GM18867 (cell line): Measurements from ENCODE around the gene TRIP6.

ENCODE experiments used
- ATAC-seq: cut with Tn5 transposase; IDR thresholded peaks from one replicate; pipeline ENCODE4 v1.9.1; 2021; ENCODE audit warnings: mild to moderate bottlenecking, moderate library complexity; ENCODE audit not compliant: unreplicated experiment

The TRIP6 gene

DNA sequence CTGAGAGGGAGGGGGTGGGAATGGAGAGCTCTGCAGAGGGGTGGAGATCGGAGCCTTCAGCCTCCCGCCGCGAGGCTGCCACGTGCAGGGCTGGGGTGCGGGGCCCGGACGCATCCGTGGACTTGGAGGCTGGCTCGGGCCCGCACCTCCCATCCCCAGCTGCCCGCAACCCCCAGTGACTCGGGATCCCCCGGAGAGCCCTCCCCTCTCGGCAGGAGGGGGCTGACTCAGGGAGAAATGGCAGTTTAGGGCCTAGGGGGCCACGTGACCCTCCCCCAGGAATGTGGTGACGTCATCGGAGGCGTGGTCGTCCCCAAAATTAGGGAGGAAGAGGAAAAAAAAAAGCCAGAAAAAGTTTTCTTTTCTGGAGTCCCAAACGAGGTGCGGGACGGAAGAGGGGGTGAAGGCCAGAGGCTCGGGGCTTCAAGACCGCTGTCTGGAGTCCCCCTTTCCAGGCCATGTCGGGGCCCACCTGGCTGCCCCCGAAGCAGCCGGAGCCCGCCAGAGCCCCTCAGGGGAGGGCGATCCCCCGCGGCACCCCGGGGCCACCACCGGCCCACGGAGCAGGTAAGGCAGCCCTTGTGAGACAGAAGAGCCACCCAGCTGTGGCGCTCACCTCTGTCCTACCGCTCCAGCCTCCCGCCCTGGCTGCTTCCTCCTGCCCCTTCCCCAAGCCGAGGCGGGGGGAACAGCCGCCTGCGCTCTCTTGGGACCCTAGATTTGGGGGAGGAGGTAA lies at the start of gene TRIP6:
TRIP6 (plus strand) TSS at position 348 of the 736 bp plus-strand sequence; CDS start at position 459, 111 bp downstream.
- ATAC-seq, result no peak

DNA sequence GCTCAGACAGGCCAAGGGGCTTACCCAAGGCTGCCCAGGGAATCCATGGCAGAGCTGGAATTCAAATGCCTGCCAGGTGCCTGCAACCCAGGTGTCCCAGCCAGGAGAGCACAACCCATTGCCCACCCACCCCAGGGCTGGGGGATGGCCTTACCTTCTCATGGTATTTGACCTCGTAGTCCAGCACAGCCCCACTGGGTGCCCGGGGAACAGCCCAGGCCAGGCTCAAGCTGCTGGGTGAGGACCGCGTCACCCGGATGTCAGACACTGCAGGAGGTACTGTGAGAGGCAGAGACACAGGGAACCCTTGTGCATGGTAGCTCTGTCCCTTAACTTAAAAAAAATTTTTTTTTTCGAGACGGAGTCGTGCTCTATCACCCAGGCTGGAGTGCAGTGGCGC lies 48.8 kb upstream of the TRIP6 start:
- no peak for ATAC-seq

DNA sequence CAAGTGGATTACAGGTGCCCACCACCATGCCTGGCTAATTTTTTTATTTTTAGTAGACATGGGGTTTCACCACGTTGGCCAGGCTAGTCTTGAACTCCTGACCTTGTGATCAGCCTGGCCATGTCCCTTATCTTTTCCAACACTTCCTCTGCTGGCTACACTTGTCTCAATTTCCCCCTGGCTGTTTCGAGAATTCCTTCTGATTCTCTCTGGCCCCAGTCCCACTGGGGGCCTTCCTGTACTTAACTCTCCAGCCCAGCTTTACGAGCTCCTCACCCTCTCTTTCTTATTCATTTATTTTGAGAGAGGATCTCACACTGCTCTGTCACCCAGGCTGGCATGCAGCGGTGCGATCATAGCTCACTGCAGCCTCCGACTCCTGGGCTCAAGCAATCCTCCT lies 48.4 kb upstream of the TRIP6 start:
- no peak for ATAC-seq

DNA sequence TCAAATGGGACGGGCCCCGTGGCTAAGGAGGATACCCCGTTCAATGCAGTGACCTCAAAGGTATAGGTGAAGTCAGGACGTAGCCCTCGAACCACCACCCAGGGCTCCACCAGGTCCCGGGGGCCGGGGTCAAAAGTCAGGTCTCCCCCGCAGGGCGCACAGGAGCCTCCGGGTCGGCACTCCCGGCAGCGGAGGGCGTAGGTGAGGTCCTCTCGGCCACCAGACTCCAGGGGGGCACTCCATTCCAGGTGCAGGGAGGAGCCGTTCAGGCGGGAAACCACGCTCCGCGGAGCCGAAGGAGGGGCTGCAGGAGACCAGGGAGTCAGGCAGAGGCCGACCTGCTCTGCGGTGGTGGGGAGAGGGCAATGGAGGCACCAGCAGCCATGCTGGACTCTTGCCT lies 47.6 kb upstream of the TRIP6 start:
- ATAC-seq, result no peak

GRCh38 chr7:100822236-100823139 lies 44.7 kb upstream of the TRIP6 start:
- ATAC-seq, result no peak

DNA sequence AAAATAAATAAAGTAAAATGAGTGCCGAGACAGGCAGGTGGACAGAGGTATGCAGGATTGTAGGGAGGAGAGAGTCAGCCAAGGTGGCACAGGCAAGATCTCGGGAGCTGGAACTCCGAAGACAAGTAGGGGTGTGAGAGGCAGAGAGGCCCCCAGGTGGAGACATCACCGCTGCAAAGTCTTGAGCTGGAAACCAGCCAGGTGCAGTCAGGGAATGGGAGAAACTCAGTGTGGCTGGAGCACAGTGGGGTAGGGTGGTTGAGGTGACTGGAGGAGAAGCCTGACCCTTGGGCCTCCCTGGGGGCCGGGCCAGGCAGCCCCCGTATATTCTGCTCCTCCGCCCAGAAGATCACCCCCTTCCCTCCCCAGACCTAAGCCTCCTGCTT lies 44.1 kb upstream of the TRIP6 start:
- ATAC-seq, result no peak

DNA sequence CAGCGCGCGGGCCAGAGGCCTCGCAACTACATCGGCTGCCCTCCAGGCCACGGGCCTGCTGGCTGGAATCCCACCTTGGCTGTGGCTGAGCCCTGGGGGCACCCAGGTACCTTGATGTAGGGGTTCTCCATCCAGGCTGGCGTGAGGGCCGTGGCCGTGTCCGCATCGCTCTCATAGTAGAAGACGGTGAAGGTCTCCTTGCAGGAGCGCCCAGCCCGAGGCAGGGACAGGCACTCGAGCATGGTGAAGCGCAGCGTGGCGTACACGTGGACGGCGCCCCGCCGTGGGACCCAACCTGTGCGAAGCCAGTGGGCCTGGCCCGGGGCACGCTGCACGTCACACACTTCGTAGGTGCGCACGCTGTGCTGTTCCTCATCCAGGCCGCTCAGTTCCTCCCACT lies 43.7 kb upstream of the TRIP6 start:
- ATAC-seq, result no peak

DNA sequence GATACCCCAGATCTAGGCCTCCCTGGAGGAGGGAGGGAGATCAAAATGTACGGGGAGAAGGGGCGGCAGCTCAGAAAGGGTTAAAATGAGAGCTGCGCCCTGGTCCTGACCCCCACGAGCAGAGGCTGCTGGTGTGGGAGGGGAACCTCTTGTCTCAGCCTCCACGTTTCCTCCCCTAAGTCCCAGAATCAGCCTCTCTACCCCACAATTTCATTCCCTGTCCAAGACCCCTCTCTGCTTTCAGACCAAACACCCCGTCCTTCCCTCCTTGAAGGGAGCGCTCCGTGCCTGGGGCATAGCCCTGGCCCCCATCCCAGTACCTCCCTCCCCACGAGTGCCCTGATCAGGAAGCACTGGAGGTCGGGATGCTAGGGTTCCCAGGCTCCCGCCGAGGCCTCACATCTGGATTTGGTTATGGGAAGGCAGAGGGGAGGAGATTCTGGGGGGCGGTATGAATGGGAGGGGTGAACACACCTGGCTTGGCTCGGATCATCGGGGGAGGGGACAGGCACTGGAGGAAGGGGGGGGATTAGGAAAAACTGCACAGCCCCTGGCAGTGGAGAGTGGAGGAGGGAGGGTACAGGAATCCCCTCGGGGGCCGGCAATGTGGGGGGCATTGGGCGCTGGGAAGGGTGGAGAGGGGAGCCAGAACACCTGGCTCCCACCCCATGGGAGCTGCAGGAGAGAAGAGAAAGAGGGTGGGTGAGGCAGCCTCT lies 42.5 kb upstream of the TRIP6 start:
- ATAC-seq, result no peak

- ATAC-seq, result no peak
Measured at GRCh38 chr7:100825215-100825671, 41.9 kb upstream of the TRIP6 start.

- ATAC-seq, result no peak
Measured at GRCh38 chr7:100825751-100826513, 41.3 kb upstream of the TRIP6 start.

DNA sequence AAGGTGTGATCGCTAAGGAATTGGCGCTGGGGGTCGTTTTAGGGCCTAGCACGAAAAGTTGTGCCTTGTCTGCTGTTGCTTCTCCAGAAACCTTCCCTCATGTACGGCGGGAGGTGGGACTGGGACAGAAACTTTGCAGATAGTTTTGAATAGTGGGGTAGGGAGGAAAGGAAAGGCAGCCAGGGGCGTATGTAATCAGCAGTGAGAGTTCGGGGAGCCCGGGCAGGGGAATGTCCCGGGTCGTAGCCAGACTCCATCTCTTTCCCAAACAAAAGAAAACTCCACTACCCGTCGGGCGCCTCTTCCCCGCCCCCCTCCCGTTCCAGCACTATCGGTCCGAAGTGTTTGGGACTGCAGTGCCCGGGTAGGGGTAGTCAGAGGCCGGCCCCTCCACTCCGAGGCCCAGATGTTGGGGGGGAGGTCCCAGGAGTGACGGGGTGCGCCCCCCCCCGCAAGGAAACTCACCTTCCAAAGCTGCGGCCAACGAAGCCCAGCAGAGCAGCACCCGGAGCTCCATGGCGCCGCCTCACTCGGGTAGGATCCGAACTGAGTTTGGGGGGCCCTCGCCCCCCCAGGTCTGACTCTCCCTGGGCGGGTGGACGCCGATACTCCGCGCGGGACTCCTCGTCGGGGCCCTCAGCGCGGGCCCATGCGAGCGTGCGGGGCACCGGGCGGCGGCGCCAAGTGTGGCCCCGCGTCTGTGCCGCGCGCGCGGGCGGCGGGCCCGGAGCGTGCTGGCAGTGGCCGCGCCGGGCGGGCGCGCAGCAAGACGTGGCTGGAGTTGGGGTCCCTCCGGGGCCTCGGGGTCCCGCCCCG lies 40.5 kb upstream of the TRIP6 start:
- ATAC-seq, result no peak

DNA sequence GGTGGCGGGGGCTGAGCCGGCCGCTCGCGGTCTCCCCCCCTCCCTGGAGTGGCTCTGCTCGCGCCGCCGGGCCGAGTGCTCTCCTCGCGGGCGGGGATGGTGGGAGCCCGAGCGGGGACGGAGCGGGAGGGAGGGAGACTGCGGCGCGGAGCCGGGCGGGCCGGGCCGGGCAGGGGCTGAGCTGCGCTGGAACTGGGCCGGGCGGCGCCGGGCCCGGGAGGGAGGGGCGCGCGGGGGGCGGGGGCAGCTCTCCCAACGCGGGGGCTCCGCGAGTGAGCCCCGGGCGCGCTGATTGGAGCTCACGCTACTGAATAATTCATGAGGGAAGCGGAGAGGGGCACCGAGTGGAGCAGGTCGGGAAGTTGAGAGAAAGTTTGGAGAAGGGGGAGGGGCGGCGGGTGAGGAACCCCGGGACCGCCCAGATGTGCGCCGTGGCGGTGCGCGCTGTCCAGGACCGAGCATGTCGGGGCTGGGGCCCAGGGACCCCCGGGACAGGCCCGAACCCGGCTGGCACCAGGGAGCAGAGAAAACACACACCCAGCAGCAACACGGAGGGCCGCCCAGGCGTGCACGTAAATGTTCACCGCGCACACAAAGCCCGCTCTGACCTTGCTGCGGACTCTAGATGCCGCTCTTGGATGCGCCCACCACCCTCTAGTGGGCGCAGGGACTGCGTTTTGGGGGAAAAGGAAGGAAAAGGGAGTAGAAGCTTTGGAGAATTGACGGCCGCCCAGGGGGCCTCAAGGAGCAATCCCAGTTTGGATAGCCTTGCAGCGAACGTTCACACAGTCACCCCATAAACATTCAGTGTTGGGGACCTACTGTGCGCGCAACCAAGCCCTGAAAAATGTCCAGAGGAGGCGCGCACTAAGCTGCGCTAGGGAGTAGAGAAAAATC lies 39.6 kb upstream of the TRIP6 start, which contains the start of gene EPHB4:
EPHB4 (minus strand) TSS at position 194 of the 897 bp plus-strand sequence. CDS start 493 bp downstream, outside the sequence.
- no peak for ATAC-seq

GRCh38 chr7:100829150-100829716 lies 38.0 kb upstream of the TRIP6 start:
- ATAC-seq, result no peak

- no peak for ATAC-seq
Measured at GRCh38 chr7:100830396-100830795, 36.8 kb upstream of the TRIP6 start.

DNA sequence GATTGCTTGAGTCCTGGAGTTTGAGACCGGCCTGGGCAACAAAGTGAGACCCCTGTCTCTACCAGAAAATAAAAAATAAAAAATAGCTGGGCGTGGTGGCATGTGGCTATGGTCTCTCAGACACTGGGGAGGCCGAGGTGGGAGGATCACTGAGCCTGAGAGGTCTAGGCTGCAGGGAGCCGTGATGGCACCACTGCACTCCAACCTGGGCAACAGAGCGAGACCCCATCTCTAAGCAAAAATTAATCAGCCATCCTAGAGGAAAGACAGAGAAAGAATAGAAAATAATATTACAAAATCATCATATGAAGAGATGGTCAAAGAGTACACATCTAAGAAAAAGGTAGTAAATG lies 34.9 kb upstream of the TRIP6 start:
- ATAC-seq, result no peak

DNA sequence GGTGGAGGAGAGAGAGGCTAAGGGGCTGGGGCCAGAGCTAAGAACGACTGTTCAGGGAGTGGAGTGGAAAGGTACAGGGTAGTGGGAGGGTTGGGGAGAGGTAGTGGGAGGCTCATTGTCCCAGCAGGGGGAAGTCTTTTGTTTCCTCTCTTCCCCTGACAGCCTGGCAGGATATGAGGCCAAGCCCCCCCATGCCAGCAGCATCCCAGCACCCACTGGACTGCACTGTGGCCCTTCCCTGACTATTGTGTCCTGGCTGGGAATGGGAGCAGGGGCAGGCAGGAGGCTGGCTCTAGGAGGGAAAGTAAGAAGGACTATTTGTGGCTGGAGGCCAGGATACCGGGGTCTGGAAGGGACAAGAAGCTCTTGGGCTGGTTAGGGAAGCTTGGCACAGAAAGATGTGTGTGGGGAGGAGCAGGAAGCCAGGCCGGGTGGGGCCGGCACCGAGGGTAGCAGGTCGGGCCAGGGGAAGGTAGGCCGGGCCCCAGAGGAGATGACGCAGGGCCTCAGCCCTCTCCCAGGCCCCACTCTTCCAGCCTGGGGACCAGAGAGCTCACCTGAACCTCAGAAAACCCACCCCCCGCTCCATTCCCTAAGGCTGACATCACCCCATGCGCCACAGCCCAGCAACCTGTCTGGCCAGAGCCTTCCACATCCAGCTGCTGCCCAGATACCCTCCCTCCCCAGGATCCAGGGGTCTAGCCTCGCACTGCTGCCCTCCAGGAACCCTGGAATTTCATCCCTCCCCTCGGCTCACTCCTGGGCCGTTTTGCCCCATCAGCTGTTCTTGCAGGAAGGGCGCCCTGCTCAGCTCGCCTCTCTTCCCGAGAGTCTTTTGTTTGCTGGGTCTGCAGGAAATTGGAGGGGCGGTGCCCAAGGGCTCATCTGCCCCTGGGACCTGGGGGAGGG lies 31.0 kb upstream of the TRIP6 start:
- no peak for ATAC-seq

DNA sequence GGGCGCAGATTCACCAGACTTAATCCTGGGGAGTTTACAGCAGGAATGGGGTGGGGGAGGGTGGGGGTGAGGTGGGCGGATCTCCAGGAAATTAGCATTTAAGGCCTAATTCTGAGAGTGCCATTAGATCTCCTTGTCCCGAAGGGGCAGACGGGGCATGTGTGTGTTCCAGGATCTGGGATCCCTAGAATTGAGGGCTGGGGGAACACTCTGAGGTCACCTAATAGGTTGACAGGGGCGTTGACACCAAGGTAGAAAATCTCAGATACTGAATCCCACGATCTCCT lies 30.4 kb upstream of the TRIP6 start:
- ATAC-seq, result no peak
